Activated CD4-positive, alpha-beta memory T cell treated with anti-CD3 and anti-CD28 coated beads for 36 hours (primary cell): Measurements from ENCODE around the gene SLC7A7. TPM values are rescaled to one million over a fixed set of nuclear protein-coding genes. Genes with fewer than 3 reads are reported as not detected.

Source experiments
- CTCF ChIA-PET: fragments of 350-600 bp; sonication (Branson Sonifier 250); formaldehyde crosslinking; loops from one replicate; lab custom pipeline; 2021; ENCODE audit warnings: antibody characterized with exemption, inconsistent platforms; lab: Charles Lee
- POLR2A ChIA-PET: fragments of 350-600 bp; sonication (Branson Sonifier 250); formaldehyde crosslinking; loops from one replicate; lab custom pipeline; 2021; ENCODE audit warnings: antibody characterized with exemption; lab: Charles Lee
- DNase-seq: peaks from one replicate; pipeline ENCODE4 v3.0.0-alpha.2; 2020
- H3K27ac Mint-ChIP-seq: one replicate; pipeline ENCODE4 v1.8.0; 2021; ENCODE audit warnings: mixed read lengths
- H3K27me3 Mint-ChIP-seq: one replicate; pipeline ENCODE4 v1.8.0; 2021; ENCODE audit warnings: mixed read lengths
- H3K36me3 Mint-ChIP-seq: one replicate; pipeline ENCODE4 v1.8.0; 2021; ENCODE audit warnings: mixed read lengths
- H3K4me1 Mint-ChIP-seq: one replicate; pipeline ENCODE4 v1.8.0; 2021; ENCODE audit warnings: low read depth, mixed read lengths
- H3K4me3 Mint-ChIP-seq: one replicate; pipeline ENCODE4 v1.8.0; 2021; ENCODE audit warnings: mild to moderate bottlenecking, mixed read lengths
- H3K9me3 Mint-ChIP-seq: one replicate; pipeline ENCODE4 v1.8.0; 2021; ENCODE audit warnings: mixed read lengths
- intact Hi-C: fragments of 100-400 bp; cut with micrococcal nuclease; formaldehyde crosslinking; loops from one replicate; pipeline ENCODE4 v1.15.1; 2023
- total RNA-seq, 2 experiments: library from RNA; stranded (reverse); gene quantifications; one replicate each; pipeline ENCODE4 v1.2.3, GENCODE V29; 2021

SLC7A7 gene
- total RNA-seq, 2 experiments from 2014 or later: 0.10 to 0.34 TPM

DNA sequence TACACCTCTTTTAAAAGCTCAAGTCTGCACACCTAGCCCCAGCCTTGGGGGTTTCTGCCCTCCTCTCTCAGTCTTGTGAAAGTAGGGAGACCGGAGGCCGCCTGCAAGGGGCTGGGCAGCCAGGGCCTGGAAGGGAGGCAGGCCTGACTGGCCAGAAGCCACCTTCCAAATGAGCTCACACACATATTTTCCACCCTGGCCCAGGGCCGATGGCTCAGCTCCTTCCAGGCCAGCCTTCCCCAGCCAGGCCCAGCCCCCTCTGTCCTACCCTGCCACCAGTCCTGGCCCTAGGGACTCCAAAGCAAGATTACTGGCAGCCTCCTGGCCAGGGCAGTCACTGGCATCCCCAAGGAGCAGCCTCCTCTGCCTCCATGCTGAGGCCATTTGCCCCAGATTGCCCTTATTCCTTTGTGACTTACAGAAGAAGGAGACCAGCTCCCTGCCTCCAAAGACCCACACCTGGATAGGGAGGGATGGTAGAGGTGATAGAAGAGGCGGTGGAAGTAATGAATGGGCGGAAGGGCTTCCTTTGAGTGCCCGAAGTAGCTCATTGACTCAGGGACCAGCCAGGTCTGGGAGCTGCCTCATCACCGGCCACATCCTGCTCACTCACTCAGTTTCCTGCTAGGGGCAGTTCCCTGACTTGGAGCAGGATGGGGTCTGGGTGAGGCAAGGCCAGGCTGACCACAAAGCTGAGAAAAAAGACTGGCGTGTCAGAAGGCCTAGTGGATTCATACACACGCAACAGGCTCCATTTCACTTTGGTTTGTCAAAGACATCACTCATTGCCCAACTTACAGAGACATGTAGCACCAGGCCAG, 35.9 kb upstream of the SLC7A7 start:
- Mint-ChIP-seq H3K36me3 (no peaks in the 10 kb centered on the region), H3K4me3 (no peak overlapping the region), H3K27ac (peak overlapping the region; percentile 51), H3K9me3 (no peaks in the 10 kb centered on the region), H3K4me1 (peaks cover 21% of the 10 kb centered on the region), H3K27me3 (peaks cover 3% of the 10 kb centered on the region)
- intact Hi-C loops: loop anchor here (5.0 to 10.0 kb wide), 4 partner anchors 199 to 986 kb away; partner anchors contain the start of gene DAD1
- ChIA-PET POLR2A (interaction anchor here (0.9 to 1.9 kb wide), 3 partner anchors 21 to 281 kb away, joined by 4 to 10 read pairs (median 5); no protein-coding TSS in a partner anchor), CTCF (interaction anchor here (0.8 to 6.7 kb wide), 11 partner anchors 9 to 294 kb away, joined by 3 to 228 read pairs (median 5); partner anchors contain the start of genes DAD1, LRP10, MRPL52 and OXA1L)
- DNase-seq: peak; percentile 76

DNA sequence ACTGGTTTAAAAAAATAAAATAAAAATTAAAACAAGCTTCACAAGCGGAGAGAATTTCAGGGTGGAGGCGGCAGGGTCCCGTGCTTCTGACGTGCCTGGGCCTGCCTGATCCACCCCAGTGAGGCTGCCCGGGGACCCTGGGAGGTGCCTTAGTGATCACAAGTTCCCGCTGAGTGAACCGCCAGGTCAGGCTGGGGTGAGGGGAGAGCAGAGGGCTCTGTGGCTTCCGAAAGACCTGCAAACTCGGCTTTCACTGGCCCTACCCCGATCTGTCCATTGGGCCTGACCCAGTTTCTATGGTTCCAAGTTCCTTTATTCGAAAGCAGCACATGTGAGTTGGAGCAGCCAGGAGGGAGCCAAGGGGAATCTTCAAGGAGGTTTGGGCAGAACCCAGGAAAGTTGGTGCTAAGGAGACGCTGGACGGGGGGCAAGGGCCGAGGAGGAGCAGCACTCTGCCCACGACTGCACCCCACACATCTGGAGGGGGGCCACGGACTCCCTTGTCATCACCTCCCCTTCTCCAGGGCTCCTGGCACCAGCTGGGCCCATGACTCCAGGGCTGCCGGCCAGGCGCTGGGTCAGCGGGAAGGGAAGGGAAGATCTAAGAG, 34.1 kb upstream of the SLC7A7 start:
- Mint-ChIP-seq H3K27me3 (no peaks in the 10 kb centered on the region), H3K4me1 (peaks cover 17% of the 10 kb centered on the region), H3K27ac (peak overlapping the region; percentile 18), H3K4me3 (no peak overlapping the region), H3K36me3 (no peaks in the 10 kb centered on the region), H3K9me3 (no peaks in the 10 kb centered on the region)
- ChIA-PET POLR2A (no interaction called here), CTCF (interaction anchor here (1.1 to 6.7 kb wide), 4 partner anchors 22 to 279 kb away, joined by 3 to 228 read pairs (median 5); partner anchors contain the start of genes LRP10 and MRPL52)
- intact Hi-C loops: no loop called here
- no peak for DNase-seq

- no peak for DNase-seq
- no peak overlapping the region for H3K27ac Mint-ChIP-seq
- H3K9me3 Mint-ChIP-seq: no peaks in the 10 kb centered on the region
- no peaks in the 10 kb centered on the region for H3K27me3 Mint-ChIP-seq
- ChIA-PET POLR2A (no interaction called here), CTCF (interaction anchor here (1.1 to 1.9 kb wide), 4 partner anchors 23 to 278 kb away, joined by 3 to 7 read pairs (median 4); partner anchors contain the start of gene LRP10)
- H3K4me1 Mint-ChIP-seq: peaks cover 15% of the 10 kb centered on the region
- intact Hi-C loops: no loop called here
- no peak overlapping the region for H3K4me3 Mint-ChIP-seq
- H3K36me3 Mint-ChIP-seq: no peaks in the 10 kb centered on the region
Observed at GRCh38 chr14:22848351-22849164, 33.3 kb upstream of the SLC7A7 start.

DNA sequence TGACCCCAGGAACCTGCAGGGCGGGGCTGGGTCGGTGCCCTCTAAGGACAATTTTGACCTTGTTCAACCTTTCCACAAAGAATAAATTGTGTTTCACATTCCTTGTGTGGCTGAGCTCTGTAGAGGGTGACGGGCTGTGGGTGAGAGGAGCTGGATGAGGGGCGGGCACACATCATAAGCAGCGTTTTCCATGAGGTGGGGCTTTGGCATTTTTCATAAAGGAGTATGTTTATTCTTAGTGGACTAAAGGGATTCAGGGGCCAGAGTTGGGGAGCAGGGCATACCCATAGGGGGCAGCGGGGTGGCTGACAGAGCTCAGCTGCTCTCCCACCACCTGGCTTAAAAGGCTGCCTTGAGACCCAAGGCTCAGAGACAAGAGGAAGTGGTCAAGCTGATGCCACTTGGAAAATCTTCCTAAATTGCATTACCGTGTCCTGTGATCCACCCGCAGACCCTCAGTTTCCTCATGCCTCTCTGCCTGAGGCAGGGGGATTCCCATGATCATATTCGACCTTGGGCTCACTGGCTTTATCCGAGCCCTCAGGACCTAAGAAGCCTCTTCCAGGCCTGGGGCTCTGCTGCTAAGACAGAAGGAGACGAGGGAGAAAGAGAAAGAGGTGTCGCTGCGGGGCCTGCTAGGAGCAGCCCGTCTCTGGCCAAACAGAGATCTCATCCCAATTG, 32.6 kb upstream of the SLC7A7 start:
- Mint-ChIP-seq H3K9me3 (no peaks in the 10 kb centered on the region), H3K4me1 (peaks cover 11% of the 10 kb centered on the region), H3K27ac (no peak overlapping the region), H3K27me3 (no peaks in the 10 kb centered on the region), H3K36me3 (no peaks in the 10 kb centered on the region), H3K4me3 (no peak overlapping the region)
- ChIA-PET POLR2A (no interaction called here), CTCF (interaction anchor here (1.0 to 1.9 kb wide), 4 partner anchors 25 to 291 kb away, joined by 3 to 7 read pairs (median 4); no protein-coding TSS in a partner anchor)
- intact Hi-C loops: no loop called here
- DNase-seq: no peak

- ChIA-PET POLR2A (interaction anchor here (0.7 kb wide), 1 partner anchor 181 kb away, joined by 3 read pairs; no protein-coding TSS in a partner anchor), CTCF (interaction anchor here (0.6 to 1.0 kb wide), 2 partner anchors 26 to 290 kb away, joined by 3 read pairs; no protein-coding TSS in a partner anchor)
- intact Hi-C loops: no loop called here
- Mint-ChIP-seq H3K9me3 (no peaks in the 10 kb centered on the region), H3K36me3 (no peaks in the 10 kb centered on the region), H3K4me3 (no peak overlapping the region), H3K27ac (no peak overlapping the region), H3K4me1 (peaks cover 9% of the 10 kb centered on the region), H3K27me3 (no peaks in the 10 kb centered on the region)
- DNase-seq: no peak
Observed at GRCh38 chr14:22846811-22847307, 31.6 kb upstream of the SLC7A7 start.

- H3K36me3 Mint-ChIP-seq: no peaks in the 10 kb centered on the region
- CTCF ChIA-PET: interaction anchor here (1.5 kb wide), 1 partner anchor 27 kb away, joined by 4 read pairs; no protein-coding TSS in a partner anchor
- H3K9me3 Mint-ChIP-seq: no peaks in the 10 kb centered on the region
- peaks cover under 1% of the 10 kb centered on the region for H3K4me1 Mint-ChIP-seq
- H3K27me3 Mint-ChIP-seq: no peaks in the 10 kb centered on the region
- no peak for DNase-seq
- no peak overlapping the region for H3K4me3 Mint-ChIP-seq
- POLR2A ChIA-PET: interaction anchor here (0.7 kb wide), 1 partner anchor 180 kb away, joined by 3 read pairs; no protein-coding TSS in a partner anchor
- no peak overlapping the region for H3K27ac Mint-ChIP-seq
- intact Hi-C loops: no loop called here
Observed at GRCh38 chr14:22845821-22846625, 30.8 kb upstream of the SLC7A7 start.

GRCh38 chr14:22845103-22845394, 29.8 kb upstream of the SLC7A7 start:
- H3K36me3 Mint-ChIP-seq: no peaks in the 10 kb centered on the region
- H3K4me3 Mint-ChIP-seq: no peak overlapping the region
- POLR2A ChIA-PET: no interaction called here

GRCh38 chr14:22844221-22845102, 29.2 kb upstream of the SLC7A7 start:
- ChIA-PET POLR2A (no interaction called here), CTCF (interaction anchor here (1.2 to 1.5 kb wide), 2 partner anchors 22 to 28 kb away, joined by 3 to 4 read pairs; no protein-coding TSS in a partner anchor)
- Mint-ChIP-seq H3K4me1 (no peaks in the 10 kb centered on the region), H3K27ac (no peak overlapping the region), H3K4me3 (no peak overlapping the region), H3K27me3 (peaks cover 4% of the 10 kb centered on the region), H3K9me3 (no peaks in the 10 kb centered on the region), H3K36me3 (no peaks in the 10 kb centered on the region)
- DNase-seq: no peak
- intact Hi-C loops: no loop called here

More at GRCh38 chr14:22845103-22845394, 29.8 kb upstream of the SLC7A7 start:
- Mint-ChIP-seq H3K27ac (no peak overlapping the region), H3K4me1 (no peaks in the 10 kb centered on the region), H3K9me3 (no peaks in the 10 kb centered on the region), H3K27me3 (peaks cover 2% of the 10 kb centered on the region)
- no peak for DNase-seq
- intact Hi-C loops: no loop called here
- CTCF ChIA-PET: interaction anchor here (1.5 kb wide), 1 partner anchor 28 kb away, joined by 4 read pairs; no protein-coding TSS in a partner anchor

DNA sequence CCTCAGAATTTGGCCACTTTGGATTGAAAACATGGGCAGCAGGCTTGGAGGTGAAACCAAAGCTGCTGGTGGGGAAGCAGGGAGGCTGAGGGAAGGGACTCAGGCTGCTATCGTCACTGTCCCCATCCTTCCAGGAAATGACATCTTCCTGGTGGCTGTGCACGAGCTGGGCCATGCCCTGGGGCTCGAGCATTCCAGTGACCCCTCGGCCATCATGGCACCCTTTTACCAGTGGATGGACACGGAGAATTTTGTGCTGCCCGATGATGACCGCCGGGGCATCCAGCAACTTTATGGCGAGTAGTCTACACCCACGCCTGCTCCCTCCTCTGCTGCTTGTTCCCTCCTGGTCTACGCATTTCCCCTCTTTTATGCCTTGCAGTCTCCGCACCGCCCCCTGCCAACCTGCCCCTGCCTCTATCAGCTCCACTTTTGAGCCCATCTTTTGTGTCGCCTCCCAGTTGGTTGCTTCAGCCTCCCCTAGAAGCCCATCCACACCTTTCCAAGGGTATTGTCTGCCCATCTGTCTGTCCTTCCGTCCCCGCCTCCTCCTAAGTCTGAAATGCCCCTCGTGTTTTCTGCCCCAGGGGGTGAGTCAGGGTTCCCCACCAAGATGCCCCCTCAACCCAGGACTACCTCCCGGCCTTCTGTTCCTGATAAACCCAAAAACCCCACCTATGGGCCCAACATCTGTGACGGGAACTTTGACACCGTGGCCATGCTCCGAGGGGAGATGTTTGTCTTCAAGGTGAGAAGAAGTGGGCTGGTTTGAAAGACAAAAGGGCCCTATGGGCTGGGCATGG, 28.1 kb upstream of the SLC7A7 start:
- H3K27me3 Mint-ChIP-seq: peaks cover 9% of the 10 kb centered on the region
- intact Hi-C loops: no loop called here

More for the DNA sequence above, 28.1 kb upstream of the SLC7A7 start:
- H3K27ac Mint-ChIP-seq: no peak overlapping the region
- no peak for DNase-seq
- POLR2A ChIA-PET: no interaction called here
- H3K9me3 Mint-ChIP-seq: no peaks in the 10 kb centered on the region
- no peaks in the 10 kb centered on the region for H3K36me3 Mint-ChIP-seq
- no peak overlapping the region for H3K4me3 Mint-ChIP-seq
- CTCF ChIA-PET: interaction anchor here (0.9 to 1.4 kb wide), 4 partner anchors 8 to 215 kb away, joined by 3 to 4 read pairs (median 4); no protein-coding TSS in a partner anchor
- no peaks in the 10 kb centered on the region for H3K4me1 Mint-ChIP-seq
